Upper lobe of right lung (tissue), 1 donor: ENCODE measurements around the gene RGS19. TPM values are rescaled to one million over a fixed set of nuclear protein-coding genes. Genes with fewer than 3 reads are reported as not detected.
A peak's percentile ranks its signal among the peaks of the same experiment; 100 is the strongest.

Experiments used
- ATAC-seq: fragments of 200-7000 bp; cut with Tn5 transposase; one replicate; pipeline ENCODE4 v1.9.1; 2020; ENCODE audit warnings: mild to moderate bottlenecking, moderate library complexity
- DNase-seq: peaks from one replicate; pipeline ENCODE4 v3.0.0-alpha.2; 2020
- H3K27ac ChIP-seq: fragments of 200-600 bp; one replicate; pipeline ENCODE4 v1.8.0; 2022
- H3K27me3 ChIP-seq: fragments of 200-600 bp; one replicate; pipeline ENCODE4 v1.8.0; 2022; ENCODE audit warnings: mild to moderate bottlenecking
- H3K36me3 ChIP-seq: fragments of 200-600 bp; one replicate; pipeline ENCODE4 v1.8.0; 2022
- H3K4me1 ChIP-seq: fragments of 200-600 bp; one replicate; pipeline ENCODE4 v1.8.0; 2022
- H3K4me3 ChIP-seq: fragments of 200-600 bp; one replicate; pipeline ENCODE4 v1.8.0; 2022; ENCODE audit warnings: mild to moderate bottlenecking
- H3K9me3 ChIP-seq: fragments of 200-600 bp; one replicate; pipeline ENCODE4 v1.8.0; 2022
- intact Hi-C: fragments of 100-400 bp; cut with DNase I; formaldehyde crosslinking; loops from one replicate; pipeline ENCODE4 v1.11.0; 2022
- total RNA-seq: library from RNA; stranded (reverse); fragmentation: NEBNext Ultra II Directional; extraction: Animal tissue kit (Norgen Biotek cat#: 25700); gene quantifications from one replicate; pipeline ENCODE4 v1.2.1, GENCODE V29; 2021
- TF ChIP-seq, protein P1 (sequence below): fragments of 200-600 bp; IDR thresholded peaks from one replicate; pipeline ENCODE4 v1.8.0; 2022; ENCODE audit warnings: antibody characterized with exemption
- donor health status: DM: no; HTN: yes; CAD: no; lungs with severe emphysema.

RGS19 gene
- total RNA-seq, 1 donor from 2014 or later, result 40.8 TPM

- intact Hi-C loops, result no loop called here
- Histone ChIP-seq H3K4me3 (no peak overlapping the region), H3K27ac (no peak overlapping the region), H3K36me3 (no peaks in the 10 kb centered on the region), H3K27me3 (no peaks in the 10 kb centered on the region), H3K9me3 (no peaks in the 10 kb centered on the region), H3K4me1 (peaks cover 17% of the 10 kb centered on the region)
- ATAC-seq (no peak), DNase-seq (no peak)
- TF ChIP-seq, protein P1, sequence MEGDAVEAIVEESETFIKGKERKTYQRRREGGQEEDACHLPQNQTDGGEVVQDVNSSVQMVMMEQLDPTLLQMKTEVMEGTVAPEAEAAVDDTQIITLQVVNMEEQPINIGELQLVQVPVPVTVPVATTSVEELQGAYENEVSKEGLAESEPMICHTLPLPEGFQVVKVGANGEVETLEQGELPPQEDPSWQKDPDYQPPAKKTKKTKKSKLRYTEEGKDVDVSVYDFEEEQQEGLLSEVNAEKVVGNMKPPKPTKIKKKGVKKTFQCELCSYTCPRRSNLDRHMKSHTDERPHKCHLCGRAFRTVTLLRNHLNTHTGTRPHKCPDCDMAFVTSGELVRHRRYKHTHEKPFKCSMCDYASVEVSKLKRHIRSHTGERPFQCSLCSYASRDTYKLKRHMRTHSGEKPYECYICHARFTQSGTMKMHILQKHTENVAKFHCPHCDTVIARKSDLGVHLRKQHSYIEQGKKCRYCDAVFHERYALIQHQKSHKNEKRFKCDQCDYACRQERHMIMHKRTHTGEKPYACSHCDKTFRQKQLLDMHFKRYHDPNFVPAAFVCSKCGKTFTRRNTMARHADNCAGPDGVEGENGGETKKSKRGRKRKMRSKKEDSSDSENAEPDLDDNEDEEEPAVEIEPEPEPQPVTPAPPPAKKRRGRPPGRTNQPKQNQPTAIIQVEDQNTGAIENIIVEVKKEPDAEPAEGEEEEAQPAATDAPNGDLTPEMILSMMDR, result no peak
Measured at GRCh38 chr20:64065062-64065973, 14.0 kb downstream of the RGS19 start.

DNA sequence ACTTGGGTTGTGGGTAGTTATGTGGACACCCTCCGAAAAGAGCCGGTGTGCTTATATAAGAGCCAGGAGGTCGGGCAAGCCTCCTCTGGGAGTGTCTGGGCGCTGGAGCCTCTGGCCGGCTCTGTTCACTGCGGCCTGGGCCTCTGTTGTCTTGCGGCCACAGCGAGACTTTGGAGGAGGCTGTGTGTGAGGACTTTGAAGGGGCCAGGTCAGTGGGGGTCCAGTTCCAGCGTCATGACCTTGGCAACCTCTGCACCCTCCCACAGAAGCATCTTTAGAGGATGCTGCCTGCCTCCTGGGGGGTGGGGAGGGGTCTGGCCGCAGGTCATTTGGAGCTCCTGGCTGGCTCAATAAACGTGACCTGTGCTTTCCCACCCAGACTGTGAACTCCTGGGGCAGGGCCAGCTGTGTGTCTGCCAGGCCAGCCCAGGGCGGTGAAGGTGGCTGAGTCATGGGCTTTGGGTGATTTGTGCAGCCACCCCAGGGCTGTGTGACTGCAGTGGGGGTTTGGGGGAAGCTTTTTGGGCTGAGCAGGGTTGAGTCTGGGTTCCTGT, 15.1 kb downstream of the RGS19 start:
- peak overlapping the region; percentile 92 for H3K4me3 ChIP-seq
- TF ChIP-seq, protein P1, result no peak
- H3K27ac ChIP-seq, result no peak overlapping the region
- ATAC-seq (no peak), DNase-seq (no peak)
- H3K9me3 ChIP-seq, result no peaks in the 10 kb centered on the region
- H3K4me1 ChIP-seq, result peaks cover 17% of the 10 kb centered on the region
- no peaks in the 10 kb centered on the region for H3K27me3 ChIP-seq
- no peaks in the 10 kb centered on the region for H3K36me3 ChIP-seq
- intact Hi-C loops, result no loop called here

- DNase-seq (no peak), ATAC-seq (peak; percentile 7)
- Histone ChIP-seq H3K36me3 (no peaks in the 10 kb centered on the region), H3K27ac (peak overlapping the region; percentile 90), H3K9me3 (no peaks in the 10 kb centered on the region), H3K4me1 (peaks cover 17% of the 10 kb centered on the region), H3K27me3 (no peaks in the 10 kb centered on the region), H3K4me3 (peak overlapping the region; percentile 92)
- TF ChIP-seq, protein P1, result no peak
- intact Hi-C loops, result no loop called here
Measured at GRCh38 chr20:64063389-64064144, 15.8 kb downstream of the RGS19 start.

DNA sequence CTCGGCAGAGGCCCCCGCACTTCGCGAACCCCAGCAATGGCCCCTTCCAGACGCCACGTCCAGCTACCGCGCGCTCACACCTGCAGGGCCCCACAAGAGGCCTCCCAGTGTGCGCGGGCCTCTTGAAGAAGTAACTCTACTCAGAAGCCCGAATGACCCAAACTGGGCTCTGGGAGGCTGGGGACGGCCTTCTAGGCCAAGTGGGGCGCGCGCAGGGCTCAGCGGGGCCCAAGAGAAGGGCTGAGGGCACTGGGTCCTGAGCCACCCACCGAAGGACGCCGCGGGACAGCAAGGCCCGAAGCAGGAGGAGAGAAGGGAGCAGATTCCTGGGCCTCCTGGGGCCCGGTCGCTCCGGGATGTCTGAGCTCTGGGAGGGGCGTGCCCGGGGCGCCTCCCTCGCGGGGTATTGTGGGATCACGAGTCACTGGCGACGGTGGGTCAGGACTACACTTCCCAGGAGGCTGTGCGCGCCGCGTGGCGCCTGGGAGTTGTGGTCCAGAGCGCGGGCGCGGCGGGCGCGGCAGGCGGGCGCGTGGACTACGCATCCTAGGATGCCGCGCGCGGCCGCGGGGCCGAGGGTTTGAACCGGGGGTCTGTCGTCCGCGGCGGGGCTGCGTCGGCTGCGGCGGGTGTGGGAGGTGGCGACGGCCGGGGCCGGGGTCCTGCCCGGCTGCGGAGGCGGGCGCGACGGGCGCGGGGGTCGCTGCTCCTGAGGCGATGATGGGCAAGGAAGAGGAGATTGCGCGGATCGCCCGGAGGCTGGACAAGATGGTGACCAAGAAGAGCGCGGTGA, 16.5 kb downstream of the RGS19 start, which contains the start of gene TCEA2:
Gene TCEA2, plus strand, starts transcription at position 603 of the 793 bp plus-strand sequence. Its CDS starts 115 bp downstream, at position 718.
- intact Hi-C loops, result no loop called here
- Histone ChIP-seq H3K27ac (peak within 1 kb of the TSS; percentile 90), H3K4me1 (peaks cover 21% of the 10 kb centered on the region), H3K36me3 (no peaks in the 10 kb centered on the region), H3K9me3 (no peaks in the 10 kb centered on the region), H3K27me3 (no peaks in the 10 kb centered on the region), H3K4me3 (peak within 1 kb of the TSS; percentile 92)
- TF ChIP-seq, protein P1, result no peak
- DNase-seq (peak; percentile 99), ATAC-seq (peak; percentile 96)

- H3K4me1 ChIP-seq, result peaks cover 21% of the 10 kb centered on the region
- H3K27ac ChIP-seq, result peak overlapping the region; percentile 90
- TF ChIP-seq, protein P1, result no peak
- H3K36me3 ChIP-seq, result no peaks in the 10 kb centered on the region
- ATAC-seq (no peak), DNase-seq (no peak)
- no peaks in the 10 kb centered on the region for H3K9me3 ChIP-seq
- H3K4me3 ChIP-seq, result peak overlapping the region; percentile 92
- intact Hi-C loops, result no loop called here
- no peaks in the 10 kb centered on the region for H3K27me3 ChIP-seq
Measured at GRCh38 chr20:64062276-64062595, 17.1 kb downstream of the RGS19 start.
